GM10266 (cell line): Measurements from ENCODE around the gene CHTF8.

ENCODE experiments used
- DNase-seq: peaks from one replicate; pipeline ENCODE4 v3.0.0; 2012; ENCODE audit errors: extremely low spot score
- TF ChIP-seq, protein P1 (sequence below): IDR thresholded peaks from 2 replicates; pipeline ENCODE4 v1.5.1; 2012; ENCODE audit warnings: mild to moderate bottlenecking, low read depth; ENCODE audit not compliant: control insufficient read depth, insufficient read depth; ENCODE audit errors: missing control alignments

Gene CHTF8

DNA sequence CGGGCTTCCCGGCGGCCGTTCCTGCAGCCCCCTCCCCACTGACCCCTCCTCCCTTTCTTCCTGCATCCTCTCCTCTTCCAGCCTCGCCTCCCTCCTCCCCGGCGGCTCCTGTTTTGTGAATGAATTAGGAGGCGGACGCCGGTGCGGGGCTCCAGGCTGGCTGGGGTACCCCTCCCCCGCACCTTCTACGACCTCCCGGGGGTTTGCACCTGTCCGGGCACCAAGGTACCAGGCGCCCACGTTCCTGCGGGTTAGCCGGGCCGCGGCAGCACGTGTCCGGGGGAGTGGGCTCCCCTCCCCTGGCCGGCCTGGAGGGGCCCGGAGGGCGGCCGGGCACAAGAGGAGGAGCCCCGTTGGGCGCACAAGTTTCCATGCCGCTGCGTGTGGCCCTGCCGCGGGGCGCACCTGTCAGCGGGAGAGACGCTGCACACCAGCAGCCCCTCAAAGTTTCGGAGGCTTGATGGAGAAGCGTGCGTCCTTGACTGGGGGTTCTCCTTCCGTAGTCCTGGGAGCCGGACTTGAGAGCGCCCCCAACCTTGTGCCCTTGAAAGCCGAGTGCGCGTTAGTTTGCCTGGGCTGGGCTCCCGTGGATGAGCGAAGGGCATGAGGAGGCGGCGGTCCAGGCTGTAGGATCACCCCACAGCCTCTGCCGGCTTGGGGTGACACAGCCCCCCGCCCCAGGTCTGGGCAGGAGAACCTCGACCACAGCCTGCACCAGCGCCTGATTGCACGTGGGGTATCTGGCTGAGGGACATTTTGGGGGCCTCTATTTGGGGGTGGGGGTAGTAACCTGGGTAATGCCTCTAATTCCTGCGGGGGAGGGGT is 25.7 kb downstream of the CHTF8 start:
- TF ChIP-seq, protein P1, sequence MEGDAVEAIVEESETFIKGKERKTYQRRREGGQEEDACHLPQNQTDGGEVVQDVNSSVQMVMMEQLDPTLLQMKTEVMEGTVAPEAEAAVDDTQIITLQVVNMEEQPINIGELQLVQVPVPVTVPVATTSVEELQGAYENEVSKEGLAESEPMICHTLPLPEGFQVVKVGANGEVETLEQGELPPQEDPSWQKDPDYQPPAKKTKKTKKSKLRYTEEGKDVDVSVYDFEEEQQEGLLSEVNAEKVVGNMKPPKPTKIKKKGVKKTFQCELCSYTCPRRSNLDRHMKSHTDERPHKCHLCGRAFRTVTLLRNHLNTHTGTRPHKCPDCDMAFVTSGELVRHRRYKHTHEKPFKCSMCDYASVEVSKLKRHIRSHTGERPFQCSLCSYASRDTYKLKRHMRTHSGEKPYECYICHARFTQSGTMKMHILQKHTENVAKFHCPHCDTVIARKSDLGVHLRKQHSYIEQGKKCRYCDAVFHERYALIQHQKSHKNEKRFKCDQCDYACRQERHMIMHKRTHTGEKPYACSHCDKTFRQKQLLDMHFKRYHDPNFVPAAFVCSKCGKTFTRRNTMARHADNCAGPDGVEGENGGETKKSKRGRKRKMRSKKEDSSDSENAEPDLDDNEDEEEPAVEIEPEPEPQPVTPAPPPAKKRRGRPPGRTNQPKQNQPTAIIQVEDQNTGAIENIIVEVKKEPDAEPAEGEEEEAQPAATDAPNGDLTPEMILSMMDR, result peak; percentile 21
- DNase-seq, result peak; percentile 69

DNA sequence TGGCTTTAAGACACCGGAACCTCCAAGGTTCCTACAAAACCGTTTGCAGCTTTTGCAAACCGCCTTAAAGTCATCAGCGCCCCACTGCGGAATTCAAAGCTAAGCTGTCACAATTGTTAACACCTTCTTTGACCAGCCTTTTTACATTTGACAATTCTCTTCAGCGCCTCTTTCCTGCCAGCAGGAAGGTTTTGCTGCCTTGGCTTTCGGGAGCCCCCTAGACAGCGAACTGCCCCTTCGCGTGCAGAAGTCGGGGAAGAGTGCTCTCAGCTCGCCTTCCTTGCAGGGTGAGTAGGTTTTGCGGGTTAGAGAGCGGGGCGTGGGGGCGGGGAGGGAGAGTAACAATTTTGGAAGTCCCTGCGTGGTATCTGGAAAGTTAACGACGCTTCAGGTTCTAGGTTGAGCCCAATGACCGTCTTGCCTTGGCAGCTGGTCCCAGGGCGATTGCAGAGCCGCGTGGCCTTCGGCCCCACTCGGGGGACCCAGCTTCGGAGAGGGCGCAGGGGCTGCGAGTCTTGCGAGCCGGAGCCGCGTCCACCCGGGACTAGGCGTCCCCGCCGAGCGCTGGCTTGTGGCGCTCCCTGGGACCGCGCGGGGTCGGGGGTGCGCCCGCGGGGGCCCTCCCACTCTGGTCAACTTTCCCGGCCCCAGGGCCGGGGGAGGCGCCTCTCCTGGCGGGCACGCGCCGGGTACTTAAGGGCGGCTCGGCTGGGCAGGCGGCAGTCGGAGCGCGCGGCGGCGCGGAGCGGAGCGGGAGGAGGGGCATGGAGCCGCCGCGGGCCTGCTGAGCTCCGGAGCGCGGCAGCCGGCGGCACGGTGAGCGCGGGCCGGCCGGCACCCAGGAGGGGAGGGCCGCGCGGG is 26.7 kb downstream of the CHTF8 start, which contains the start of gene HAS3:
Gene HAS3 (plus strand): TSS at position 153 of the 861 bp plus-strand sequence. CDS start 3,743 bp downstream, outside the sequence.
- peak; percentile 79 for DNase-seq
- TF ChIP-seq, protein P1, result peak; percentile 48

DNA sequence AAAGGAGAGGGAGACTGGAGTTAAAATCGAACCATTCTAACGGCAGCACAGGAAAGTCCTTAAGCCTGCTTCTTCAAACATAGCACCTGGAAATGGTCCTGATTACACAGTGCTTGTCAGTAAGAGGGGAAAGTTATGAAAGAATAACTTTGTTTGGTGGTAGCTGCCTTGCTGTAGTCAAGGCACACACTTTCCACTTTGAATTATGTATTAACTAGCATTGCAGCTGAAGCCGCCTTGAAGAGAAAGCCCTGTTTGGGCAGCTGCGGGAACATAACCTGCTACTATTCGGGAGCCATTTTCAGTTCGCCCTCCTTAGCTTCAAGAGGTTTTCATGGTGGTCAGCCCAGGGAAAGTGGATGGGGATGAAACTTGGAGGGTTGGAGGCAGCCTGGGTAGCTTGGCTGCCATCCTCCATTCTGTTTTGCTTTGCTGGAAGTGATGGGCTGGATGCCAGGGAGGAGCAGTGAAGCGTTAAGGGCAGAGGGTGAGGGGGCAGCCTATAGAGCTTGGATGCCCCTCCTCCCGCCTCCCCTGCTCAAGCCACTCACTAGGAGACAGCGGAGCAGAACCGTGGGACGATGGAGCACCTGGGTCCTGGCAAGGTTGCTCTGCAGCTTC is 32.2 kb downstream of the CHTF8 start:
- DNase-seq, result no peak
- TF ChIP-seq, protein P1, result no peak

DNA sequence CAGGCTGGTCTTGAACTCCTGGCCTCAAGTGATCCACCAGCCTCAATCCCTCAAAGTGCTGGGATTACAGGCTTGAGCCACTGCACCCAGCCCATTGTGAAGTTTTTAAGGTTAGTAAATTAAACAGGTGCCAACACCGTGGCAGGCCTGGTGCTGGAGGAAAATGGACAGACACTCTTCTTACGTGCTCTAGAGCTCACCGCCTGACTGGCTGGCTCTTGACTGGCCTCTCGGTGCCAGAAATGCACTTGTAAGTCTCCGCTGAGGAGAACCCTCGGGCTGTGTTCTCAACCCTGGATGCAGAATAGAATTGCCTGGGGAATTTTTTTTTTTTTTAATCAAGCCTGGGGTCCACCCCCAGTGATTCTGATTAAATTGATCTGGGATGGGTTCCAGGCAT is 37.2 kb downstream of the CHTF8 start:
- no peak for DNase-seq
- TF ChIP-seq, protein P1, result no peak

DNA sequence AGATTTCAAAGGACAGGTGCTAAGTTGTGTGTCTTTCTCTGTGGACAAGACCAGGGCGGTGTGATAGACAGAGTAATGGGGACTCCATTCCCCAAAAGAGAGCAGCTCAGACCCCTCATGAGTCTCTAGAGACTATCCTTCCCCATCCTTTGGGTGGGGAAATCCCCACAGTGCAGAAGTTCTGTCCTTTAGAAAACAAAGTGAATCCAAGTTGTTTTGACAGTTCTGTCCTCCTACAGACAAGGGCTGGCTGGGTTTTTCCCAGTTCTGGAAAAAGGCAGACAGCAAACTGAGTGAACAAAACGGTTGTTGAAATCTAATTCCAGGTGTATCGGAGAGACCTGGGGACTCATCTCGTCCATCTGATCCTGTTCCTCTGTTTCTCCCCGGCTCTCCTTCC is 37.9 kb downstream of the CHTF8 start:
- no peak for DNase-seq
- TF ChIP-seq, protein P1, result no peak

DNA sequence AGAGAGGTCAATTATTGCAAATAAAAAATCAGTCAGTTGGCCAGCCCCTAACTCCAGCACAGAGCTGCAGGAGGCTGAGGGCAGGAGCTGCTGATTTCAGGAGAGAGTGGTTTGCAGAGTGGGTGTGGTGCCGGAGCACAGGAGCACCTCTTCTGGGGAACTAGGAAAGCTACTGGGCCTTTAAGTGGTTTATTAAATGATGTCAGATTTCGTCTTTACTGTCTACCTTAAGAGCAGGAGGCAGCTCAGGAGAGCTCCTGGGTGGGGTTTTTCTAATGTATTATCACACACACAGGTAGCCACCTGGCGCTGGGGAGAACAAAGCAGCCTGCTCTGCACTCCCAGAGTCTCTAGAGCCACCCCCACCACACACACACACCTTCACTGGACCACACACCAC is 38.4 kb downstream of the CHTF8 start:
- no peak for DNase-seq

More for the DNA sequence above, 38.4 kb downstream of the CHTF8 start:
- TF ChIP-seq, protein P1, result no peak
